Measurements from ENCODE around the gene DOCK9. TPM values are rescaled to one million over a fixed set of nuclear protein-coding genes. Genes with fewer than 3 reads are reported as not detected.

The DOCK9 gene
- polyA plus RNA-seq, 1 donor (not counting 4 experiments of a cell fraction or from before 2014, with no cell fraction given), result 110 TPM

DNA sequence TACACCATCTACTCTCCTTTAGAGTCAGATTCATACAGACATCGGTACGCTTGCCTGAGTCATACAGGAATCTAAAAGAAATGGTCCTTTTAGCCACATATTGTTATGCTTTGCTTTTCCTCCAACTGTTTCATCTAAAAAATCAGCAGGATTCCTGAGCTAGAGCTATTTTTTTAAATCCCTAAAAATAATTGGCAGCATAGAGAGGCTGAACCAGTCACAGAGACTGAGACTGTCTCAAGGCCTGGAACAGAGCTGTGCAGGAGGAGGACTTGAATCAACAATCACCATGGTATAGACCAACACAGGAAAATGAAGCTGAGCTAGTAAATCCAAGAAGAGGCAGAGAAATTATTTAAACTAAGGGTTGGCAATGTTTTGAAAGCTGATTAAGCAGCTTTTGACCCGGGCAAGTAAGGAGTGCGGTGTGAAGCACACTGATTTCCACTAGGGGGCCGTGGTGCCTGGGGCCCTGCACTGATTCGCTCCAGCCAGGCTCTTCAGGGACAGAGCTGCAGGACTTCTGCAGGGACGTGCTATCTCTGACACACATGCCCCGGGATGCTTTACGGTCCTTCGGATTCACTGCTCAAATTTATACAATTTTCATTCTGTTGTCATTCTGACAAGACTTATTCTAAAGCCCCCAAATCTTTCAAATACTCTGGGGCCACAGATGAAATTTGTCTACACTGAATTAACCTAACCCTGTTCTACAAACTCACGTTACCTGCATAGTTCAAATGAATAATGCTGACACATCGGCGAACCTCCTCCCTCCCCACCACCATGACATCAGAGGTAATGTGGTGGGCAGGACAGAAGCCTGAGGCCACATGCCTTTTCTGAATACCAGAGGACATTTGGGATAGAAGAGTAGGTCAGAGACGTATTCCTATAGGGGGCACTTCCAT, 137.8 kb downstream of the DOCK9 start:
- Histone ChIP-seq H3K9ac (ENCODE audit: control insufficient read depth, extremely low read depth, insufficient read depth, low read length) (no peak overlapping the region), H2AFZ (ENCODE audit: control insufficient read depth, low read length) (no peak overlapping the region), H4K20me1 (ENCODE audit: control insufficient read depth, extremely low read depth, insufficient read depth, low read length) (no peaks in the 10 kb centered on the region), H3K36me3 (ENCODE audit: control insufficient read depth in 2 of 2, extremely low read depth in 1 of 2, insufficient read depth in 2 of 2, low read length in 2 of 2) (peaks cover 14 to 25% of the 10 kb centered on the region in 2 experiments), H3K27me3 (ENCODE audit: control insufficient read depth, extremely low read depth, insufficient read depth, low read length) (no peaks in the 10 kb centered on the region), H3K27ac (ENCODE audit: control insufficient read depth, insufficient read depth, low read length) (peak overlapping the region; percentile 16), H3K4me2 (ENCODE audit: control insufficient read depth, extremely low read depth, insufficient read depth, low read depth, low read length) (no peak overlapping the region), H3K79me2 (ENCODE audit: control insufficient read depth, insufficient read depth, low read length) (no peaks in the 10 kb centered on the region), H3K4me3 (ENCODE audit: control insufficient read depth in 2 of 3, extremely low read depth in 1 of 3, insufficient read depth in 2 of 3, low read depth in 1 of 3, low read length in 3 of 3) (no peak overlapping the region), H3K9me1 (ENCODE audit: control insufficient read depth, extremely low read depth, insufficient read depth, low read length) (no peaks in the 10 kb centered on the region), H3K9me3 (ENCODE audit: control insufficient read depth, low read depth, low read length) (no peaks in the 10 kb centered on the region), H3K4me1 (ENCODE audit: control insufficient read depth, extremely low read depth, insufficient read depth, low read length) (peaks cover 4% of the 10 kb centered on the region)
- DNase-seq (ENCODE audit: low read depth, low spot score) (no peak), FAIRE-seq (peak; percentile 81)
- dilution Hi-C loops (cut with MboI; ENCODE audit: extremely low pct_ligation_motif_present, low sequenced_read_pairs), result no loop called here
- no peak for TF ChIP-seq EZH2 (IDR thresholded peaks at IDR 0.05; ENCODE audit: low read length)
- TF ChIP-seq, protein P1, sequence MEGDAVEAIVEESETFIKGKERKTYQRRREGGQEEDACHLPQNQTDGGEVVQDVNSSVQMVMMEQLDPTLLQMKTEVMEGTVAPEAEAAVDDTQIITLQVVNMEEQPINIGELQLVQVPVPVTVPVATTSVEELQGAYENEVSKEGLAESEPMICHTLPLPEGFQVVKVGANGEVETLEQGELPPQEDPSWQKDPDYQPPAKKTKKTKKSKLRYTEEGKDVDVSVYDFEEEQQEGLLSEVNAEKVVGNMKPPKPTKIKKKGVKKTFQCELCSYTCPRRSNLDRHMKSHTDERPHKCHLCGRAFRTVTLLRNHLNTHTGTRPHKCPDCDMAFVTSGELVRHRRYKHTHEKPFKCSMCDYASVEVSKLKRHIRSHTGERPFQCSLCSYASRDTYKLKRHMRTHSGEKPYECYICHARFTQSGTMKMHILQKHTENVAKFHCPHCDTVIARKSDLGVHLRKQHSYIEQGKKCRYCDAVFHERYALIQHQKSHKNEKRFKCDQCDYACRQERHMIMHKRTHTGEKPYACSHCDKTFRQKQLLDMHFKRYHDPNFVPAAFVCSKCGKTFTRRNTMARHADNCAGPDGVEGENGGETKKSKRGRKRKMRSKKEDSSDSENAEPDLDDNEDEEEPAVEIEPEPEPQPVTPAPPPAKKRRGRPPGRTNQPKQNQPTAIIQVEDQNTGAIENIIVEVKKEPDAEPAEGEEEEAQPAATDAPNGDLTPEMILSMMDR (optimal IDR thresholded peaks at IDR 0.05 in 1 of 3, IDR thresholded peaks at IDR 0.05 in 1 of 3, conservative IDR thresholded peaks at IDR 0.05 in 1 of 3; ENCODE audit: extremely low read depth in 1 of 3, insufficient read depth in 2 of 3, low read length in 3 of 3), result peak; percentile 82 to 86 (median 85)

DNA sequence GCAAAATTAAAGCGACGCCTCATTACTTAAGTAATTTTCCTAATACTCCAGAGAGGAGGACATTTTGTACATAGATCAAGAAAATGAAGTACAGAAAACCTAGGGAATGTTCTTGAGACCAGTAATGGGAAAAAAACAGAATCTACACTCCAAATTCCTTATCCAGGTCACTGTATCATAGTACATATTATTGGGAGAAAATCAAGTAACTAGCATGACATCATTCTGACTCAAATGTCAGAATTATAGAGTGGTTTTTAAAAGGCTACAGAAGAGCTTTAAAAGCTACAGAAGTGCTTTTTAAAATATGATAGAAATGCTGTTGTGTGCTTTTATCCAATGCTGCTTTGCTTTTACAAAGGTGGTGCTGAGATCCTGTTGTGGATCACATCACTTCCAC, 139.1 kb downstream of the DOCK9 start:
- Histone ChIP-seq H3K9me1 (ENCODE audit: control insufficient read depth, extremely low read depth, insufficient read depth, low read length) (no peaks in the 10 kb centered on the region), H3K27me3 (ENCODE audit: control insufficient read depth, extremely low read depth, insufficient read depth, low read length) (no peaks in the 10 kb centered on the region), H2AFZ (ENCODE audit: control insufficient read depth, low read length) (no peak overlapping the region), H3K9me3 (ENCODE audit: control insufficient read depth, low read depth, low read length) (no peaks in the 10 kb centered on the region), H3K4me1 (ENCODE audit: control insufficient read depth, extremely low read depth, insufficient read depth, low read length) (peaks cover 13% of the 10 kb centered on the region), H3K4me3 (ENCODE audit: control insufficient read depth in 2 of 3, extremely low read depth in 1 of 3, insufficient read depth in 2 of 3, low read depth in 1 of 3, low read length in 3 of 3) (no peak overlapping the region), H3K4me2 (ENCODE audit: control insufficient read depth, extremely low read depth, insufficient read depth, low read depth, low read length) (no peak overlapping the region), H3K27ac (ENCODE audit: control insufficient read depth, insufficient read depth, low read length) (no peak overlapping the region), H3K9ac (ENCODE audit: control insufficient read depth, extremely low read depth, insufficient read depth, low read length) (no peak overlapping the region), H3K36me3 (ENCODE audit: control insufficient read depth in 2 of 2, extremely low read depth in 1 of 2, insufficient read depth in 2 of 2, low read length in 2 of 2) (peaks cover 12 to 23% of the 10 kb centered on the region in 2 experiments), H3K79me2 (ENCODE audit: control insufficient read depth, insufficient read depth, low read length) (no peaks in the 10 kb centered on the region), H4K20me1 (ENCODE audit: control insufficient read depth, extremely low read depth, insufficient read depth, low read length) (no peaks in the 10 kb centered on the region)
- TF ChIP-seq, protein P1 (optimal IDR thresholded peaks at IDR 0.05 in 1 of 3, IDR thresholded peaks at IDR 0.05 in 1 of 3, conservative IDR thresholded peaks at IDR 0.05 in 1 of 3; ENCODE audit: extremely low read depth in 1 of 3, insufficient read depth in 2 of 3, low read length in 3 of 3), result no peak
- no peak for TF ChIP-seq EZH2 (IDR thresholded peaks at IDR 0.05; ENCODE audit: low read length)
- DNase-seq (ENCODE audit: low read depth, low spot score) (no peak), FAIRE-seq (no peak)
- dilution Hi-C loops (cut with MboI; ENCODE audit: extremely low pct_ligation_motif_present, low sequenced_read_pairs), result no loop called here

Measured in keratinocyte (primary cell).